Urothelium cell line (cell line): ENCODE data around the gene DIP2C.
"Not testable (repeated sequence)": the region's sequence is repeated elsewhere in the genome, so short reads cannot be mapped to it uniquely, and the experiment has no call there.

ENCODE experiments used
- DNase-seq: peaks from one replicate; pipeline ENCODE4 v3.0.0; 2011; ENCODE audit warnings: low spot score, mixed read lengths
- FAIRE-seq: peaks from 2 replicates; lab custom pipeline; 2011; peaks lifted over from hg19 to GRCh38; lab: Jason Lieb, UNC

Gene DIP2C

GRCh38 chr10:600876-601659 lies 88.4 kb downstream of the DIP2C start:
- FAIRE-seq (no peak), DNase-seq (no peak)

- FAIRE-seq: no peak
- DNase-seq: no peak
These were observed 89.2 kb downstream of the DIP2C start for GRCh38 chr10:600234-600633.

GRCh38 chr10:599767-600166 lies 89.7 kb downstream of the DIP2C start:
- DNase-seq: no peak
- no peak for FAIRE-seq

GRCh38 chr10:598415-599170 lies 90.9 kb downstream of the DIP2C start:
- FAIRE-seq (no peak), DNase-seq (peak; percentile 46)

GRCh38 chr10:597976-598375 lies 91.5 kb downstream of the DIP2C start:
- FAIRE-seq (no peak), DNase-seq (no peak)

- FAIRE-seq (no peak), DNase-seq (no peak)
These were observed 92.6 kb downstream of the DIP2C start for GRCh38 chr10:596725-597345.

- not testable (repeated sequence) for FAIRE-seq, DNase-seq
These were observed 93.3 kb downstream of the DIP2C start for GRCh38 chr10:596131-596530.

- FAIRE-seq (no peak), DNase-seq (no peak)
These were observed 94.0 kb downstream of the DIP2C start for GRCh38 chr10:595473-595872.

- FAIRE-seq (no peak), DNase-seq (no peak)
These were observed 94.7 kb downstream of the DIP2C start for GRCh38 chr10:594584-595270.

GRCh38 chr10:593901-594457 lies 95.5 kb downstream of the DIP2C start:
- no peak for FAIRE-seq
- no peak for DNase-seq

GRCh38 chr10:593421-593820 lies 96.0 kb downstream of the DIP2C start:
- FAIRE-seq (no peak), DNase-seq (no peak)

- DNase-seq (no peak), FAIRE-seq (no peak)
These were observed 96.5 kb downstream of the DIP2C start for GRCh38 chr10:593016-593415.

- DNase-seq (no peak), FAIRE-seq (no peak)
These were observed 97.8 kb downstream of the DIP2C start for GRCh38 chr10:591646-592045.

GRCh38 chr10:590721-591120 lies 98.7 kb downstream of the DIP2C start:
- FAIRE-seq (no peak), DNase-seq (no peak)

GRCh38 chr10:589961-590680 lies 99.3 kb downstream of the DIP2C start:
- no peak for FAIRE-seq
- DNase-seq: no peak

GRCh38 chr10:588246-589165 lies 101.0 kb downstream of the DIP2C start:
- DNase-seq: no peak
- FAIRE-seq: no peak

- FAIRE-seq: no peak
- DNase-seq: no peak
These were observed 102.8 kb downstream of the DIP2C start for GRCh38 chr10:586716-587115.

GRCh38 chr10:586151-586550 lies 103.3 kb downstream of the DIP2C start:
- FAIRE-seq (no peak), DNase-seq (no peak)

- no peak for FAIRE-seq
- no peak for DNase-seq
These were observed 104.0 kb downstream of the DIP2C start for GRCh38 chr10:585502-585901.
